ENCODE results near the gene CLHC1. TPM values are rescaled to one million over a fixed set of nuclear protein-coding genes. Genes with fewer than 3 reads are reported as not detected.
"Not testable (repeated sequence)": the region's sequence is repeated elsewhere in the genome, so short reads cannot be mapped to it uniquely, and the experiment has no call there.

Gene CLHC1
- total RNA-seq, 1 experiment from 2014 or later = 2.3 TPM

DNA sequence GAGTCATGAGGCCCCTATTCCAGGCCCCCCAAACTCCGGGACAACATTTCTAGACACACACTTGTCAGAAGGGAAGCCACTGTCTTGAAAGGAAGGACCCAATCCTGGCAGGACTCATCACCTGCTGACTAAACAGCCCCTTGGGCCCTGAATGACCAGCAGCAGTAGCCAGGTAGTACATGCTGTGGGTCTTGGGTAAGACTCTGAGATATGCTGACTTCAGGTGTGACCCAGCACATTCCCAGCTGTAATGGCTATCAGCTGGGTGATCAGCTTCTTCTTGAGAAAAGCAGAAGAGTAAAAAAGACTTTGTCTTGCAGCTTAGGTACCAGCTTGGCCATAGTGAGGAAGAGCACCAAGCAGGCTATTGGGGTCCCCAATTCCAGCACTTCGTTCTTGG lies 35.6 kb downstream of the CLHC1 start:
- DNase-seq = no peak
- Histone ChIP-seq H3K4me3 (no peak overlapping the region), H3K9me3 (peaks cover 7% of the 10 kb centered on the region), H3K36me3 (peaks cover 10% of the 10 kb centered on the region), H3K27me3 (no peaks in the 10 kb centered on the region)

DNA sequence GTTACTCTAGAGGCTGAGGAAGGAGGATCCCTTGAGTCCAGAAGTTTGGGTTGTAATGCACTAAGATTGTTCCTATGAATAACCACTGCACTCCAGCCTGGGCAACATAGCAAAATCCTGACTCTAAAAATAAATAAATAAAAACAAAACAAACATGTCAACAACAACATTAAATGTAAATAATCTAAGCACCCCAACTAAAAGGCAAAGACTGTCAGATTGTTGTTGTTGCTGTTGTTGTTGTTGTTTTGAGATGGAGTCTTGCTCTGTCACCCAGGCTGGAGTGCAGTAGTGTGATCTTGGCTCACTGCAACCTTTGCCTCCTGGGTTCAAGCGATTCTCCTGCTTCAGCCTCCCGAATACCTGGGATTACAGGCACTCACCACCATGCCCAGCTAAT lies 40.2 kb downstream of the CLHC1 start:
- DNase-seq, H3K9me3 ChIP-seq, H3K27me3 ChIP-seq, H3K4me3 ChIP-seq, H3K36me3 ChIP-seq: not testable (repeated sequence)

DNA sequence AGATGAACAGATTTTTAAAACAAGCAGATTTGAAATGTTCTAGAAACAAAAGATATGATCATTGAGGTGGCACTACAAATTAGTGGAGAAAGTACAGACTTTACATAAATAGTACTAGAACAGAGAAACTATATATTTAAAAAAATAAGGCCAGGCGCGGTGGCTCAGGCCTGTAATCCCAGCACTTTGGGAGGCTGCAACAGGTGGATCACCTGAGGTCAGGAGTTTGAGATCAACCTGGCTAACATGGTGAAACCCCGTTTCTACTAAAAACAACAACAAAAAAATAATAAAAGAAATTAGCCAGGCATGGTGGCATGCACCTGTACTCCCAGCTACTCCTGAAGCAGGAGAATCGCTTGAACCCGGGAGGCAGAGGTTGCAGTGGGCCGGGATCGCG lies 45.3 kb downstream of the CLHC1 start:
- not testable (repeated sequence) for H3K36me3 ChIP-seq, H3K4me3 ChIP-seq, H3K9me3 ChIP-seq, H3K27me3 ChIP-seq, DNase-seq

DNA sequence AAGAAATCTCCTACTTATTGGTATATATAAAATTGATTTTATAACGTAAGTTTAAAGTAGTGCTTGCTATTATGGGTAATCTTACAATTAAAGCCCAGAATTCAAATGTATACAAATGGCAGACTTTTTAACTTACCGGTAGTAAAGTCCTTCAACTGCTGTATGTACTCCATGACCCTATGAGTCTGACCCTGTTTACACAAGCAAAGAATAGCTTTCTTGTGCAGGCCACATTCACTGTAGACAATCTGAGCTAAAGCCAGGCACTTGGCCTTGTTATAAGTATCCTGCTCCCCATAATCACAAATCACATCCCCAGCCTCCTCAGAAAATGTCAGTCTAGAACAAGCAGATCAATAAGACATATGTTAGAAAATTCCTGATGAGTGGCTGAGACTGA lies 51.7 kb downstream of the CLHC1 start:
- H3K36me3 ChIP-seq = no peaks in the 10 kb centered on the region
- H3K9me3 ChIP-seq = no peaks in the 10 kb centered on the region
- no peak overlapping the region for H3K4me3 ChIP-seq
- DNase-seq = no peak
- H3K27me3 ChIP-seq = no peaks in the 10 kb centered on the region

DNA sequence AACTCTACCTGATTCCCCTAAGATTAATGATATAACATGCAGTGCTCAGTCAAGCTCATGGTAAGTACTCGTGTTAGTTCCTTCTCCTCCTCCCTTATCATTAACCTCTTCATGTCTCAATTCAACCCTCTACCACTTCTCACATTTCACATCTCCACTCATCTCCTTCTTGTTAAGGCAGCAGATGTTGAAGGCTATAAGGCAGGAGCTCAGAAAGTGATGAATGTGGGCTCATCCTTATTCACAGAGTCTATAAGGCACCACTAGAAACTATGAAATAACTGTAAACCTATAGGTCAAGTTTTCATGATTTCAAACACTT lies 56.0 kb downstream of the CLHC1 start:
- no peak for DNase-seq
- Histone ChIP-seq H3K4me3 (no peak overlapping the region), H3K9me3 (no peaks in the 10 kb centered on the region), H3K27me3 (no peaks in the 10 kb centered on the region), H3K36me3 (no peaks in the 10 kb centered on the region)

DNA sequence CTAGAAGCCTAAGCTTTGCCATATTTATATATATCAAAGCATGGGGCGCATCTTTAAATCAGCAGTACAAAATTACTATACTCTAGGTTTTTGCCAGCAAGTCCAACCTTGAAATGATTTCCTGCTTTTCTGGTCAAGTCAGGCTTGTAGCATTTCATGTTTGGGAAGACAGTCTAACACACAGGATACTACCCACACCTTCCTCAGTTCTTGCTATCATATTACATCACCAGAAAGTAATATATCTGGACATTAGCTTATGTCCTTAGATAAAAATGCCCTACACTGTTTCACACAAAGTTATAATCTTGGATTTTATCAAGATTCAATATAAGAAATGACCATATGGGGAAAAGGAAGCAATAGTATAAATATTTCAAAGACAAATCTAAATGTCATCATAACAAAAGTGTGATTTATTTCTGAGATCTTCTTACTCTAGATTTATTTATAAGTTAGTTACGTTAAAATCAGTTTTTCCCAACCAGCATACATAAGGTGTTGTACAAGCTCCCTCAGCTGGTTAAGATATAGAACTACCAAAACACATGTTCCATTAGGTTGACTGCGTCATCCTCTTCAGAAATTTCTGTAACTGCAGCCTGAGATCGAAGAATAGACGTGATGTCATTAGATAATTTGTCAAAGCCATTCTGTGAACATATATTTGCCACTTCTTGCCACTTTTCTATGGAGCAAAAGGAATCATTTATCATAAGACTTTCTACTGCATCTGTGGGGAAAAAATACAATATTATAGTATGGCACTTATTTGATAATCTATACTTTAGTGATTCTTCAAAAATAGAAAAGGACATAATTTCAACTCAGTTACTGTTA lies 56.6 kb downstream of the CLHC1 start:
- no peaks in the 10 kb centered on the region for H3K36me3 ChIP-seq
- no peak for DNase-seq
- no peaks in the 10 kb centered on the region for H3K9me3 ChIP-seq
- H3K27me3 ChIP-seq = no peaks in the 10 kb centered on the region
- no peak overlapping the region for H3K4me3 ChIP-seq

DNA sequence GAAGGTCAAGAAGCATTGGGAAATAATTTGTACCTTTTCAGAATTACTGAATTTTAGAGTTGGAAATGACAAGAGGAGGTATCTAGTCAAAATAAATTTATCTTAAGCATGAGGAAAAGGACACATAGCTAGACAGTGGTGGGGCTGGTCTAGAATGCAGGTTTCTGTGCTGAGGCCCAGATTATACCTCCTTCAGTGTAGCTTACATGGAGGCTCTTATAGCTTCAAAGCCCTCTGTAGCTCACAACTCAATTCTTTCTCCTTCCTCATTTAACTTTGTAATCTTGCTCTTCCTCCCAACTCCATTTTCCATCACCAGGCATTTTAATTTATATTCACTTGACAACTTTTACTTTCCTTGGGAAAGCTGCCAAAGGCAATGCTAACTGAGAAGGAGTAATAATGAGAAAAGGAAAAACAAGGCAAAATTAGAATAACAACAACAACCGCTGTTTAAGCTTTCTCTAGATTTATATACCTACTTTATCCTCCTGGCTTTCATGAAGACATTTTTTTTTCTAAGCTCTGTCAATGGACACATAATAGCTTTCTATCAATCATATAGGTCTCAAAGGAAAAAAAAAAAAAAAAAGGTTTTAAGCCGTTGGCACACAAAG lies 58.5 kb downstream of the CLHC1 start:
- Histone ChIP-seq H3K27me3 (no peaks in the 10 kb centered on the region), H3K9me3 (no peaks in the 10 kb centered on the region), H3K4me3 (no peak overlapping the region), H3K36me3 (no peaks in the 10 kb centered on the region)
- DNase-seq = no peak

DNA sequence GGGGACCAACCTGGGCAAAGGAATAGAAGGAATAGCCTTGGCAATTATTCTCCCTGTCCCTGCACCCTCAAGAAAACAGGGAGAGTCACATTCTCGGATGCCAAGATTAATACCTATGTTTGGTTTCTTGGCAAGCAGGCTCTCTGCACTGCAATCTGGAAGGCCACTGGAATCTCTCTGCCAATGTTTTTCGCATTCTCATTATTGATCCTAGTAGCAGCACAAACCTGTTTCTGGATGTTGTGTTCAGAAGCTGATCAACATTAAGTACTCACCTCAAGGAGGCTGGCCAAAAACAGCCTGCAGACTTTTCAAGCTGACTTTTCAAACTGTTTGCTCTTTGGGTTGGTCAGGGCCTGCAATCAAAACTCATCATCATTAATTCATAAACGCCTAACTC lies 62.2 kb downstream of the CLHC1 start:
- H3K9me3 ChIP-seq = no peaks in the 10 kb centered on the region
- H3K4me3 ChIP-seq = no peak overlapping the region
- DNase-seq = no peak
- no peaks in the 10 kb centered on the region for H3K36me3 ChIP-seq
- H3K27me3 ChIP-seq = no peaks in the 10 kb centered on the region

DNA sequence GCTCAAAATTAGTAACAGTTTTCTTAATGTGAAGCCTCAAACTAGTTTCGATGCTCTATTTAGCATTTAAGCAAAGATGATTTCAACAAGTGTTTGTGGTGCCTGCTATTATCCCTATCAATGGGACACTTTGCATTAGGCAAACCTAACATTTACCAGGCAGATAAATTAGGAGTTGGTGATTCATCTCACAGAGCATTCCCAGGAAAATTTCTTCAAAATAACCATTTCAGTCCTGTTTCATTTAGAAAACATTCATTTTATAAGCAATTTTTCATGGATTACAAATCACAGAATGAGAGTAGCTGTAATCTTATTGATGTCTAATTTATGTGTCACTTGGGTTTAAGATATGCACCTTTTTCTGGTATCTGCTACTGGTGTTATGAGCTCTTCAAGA lies 62.7 kb downstream of the CLHC1 start:
- no peak for DNase-seq
- Histone ChIP-seq H3K4me3 (no peak overlapping the region), H3K9me3 (no peaks in the 10 kb centered on the region), H3K27me3 (no peaks in the 10 kb centered on the region), H3K36me3 (no peaks in the 10 kb centered on the region)

DNA sequence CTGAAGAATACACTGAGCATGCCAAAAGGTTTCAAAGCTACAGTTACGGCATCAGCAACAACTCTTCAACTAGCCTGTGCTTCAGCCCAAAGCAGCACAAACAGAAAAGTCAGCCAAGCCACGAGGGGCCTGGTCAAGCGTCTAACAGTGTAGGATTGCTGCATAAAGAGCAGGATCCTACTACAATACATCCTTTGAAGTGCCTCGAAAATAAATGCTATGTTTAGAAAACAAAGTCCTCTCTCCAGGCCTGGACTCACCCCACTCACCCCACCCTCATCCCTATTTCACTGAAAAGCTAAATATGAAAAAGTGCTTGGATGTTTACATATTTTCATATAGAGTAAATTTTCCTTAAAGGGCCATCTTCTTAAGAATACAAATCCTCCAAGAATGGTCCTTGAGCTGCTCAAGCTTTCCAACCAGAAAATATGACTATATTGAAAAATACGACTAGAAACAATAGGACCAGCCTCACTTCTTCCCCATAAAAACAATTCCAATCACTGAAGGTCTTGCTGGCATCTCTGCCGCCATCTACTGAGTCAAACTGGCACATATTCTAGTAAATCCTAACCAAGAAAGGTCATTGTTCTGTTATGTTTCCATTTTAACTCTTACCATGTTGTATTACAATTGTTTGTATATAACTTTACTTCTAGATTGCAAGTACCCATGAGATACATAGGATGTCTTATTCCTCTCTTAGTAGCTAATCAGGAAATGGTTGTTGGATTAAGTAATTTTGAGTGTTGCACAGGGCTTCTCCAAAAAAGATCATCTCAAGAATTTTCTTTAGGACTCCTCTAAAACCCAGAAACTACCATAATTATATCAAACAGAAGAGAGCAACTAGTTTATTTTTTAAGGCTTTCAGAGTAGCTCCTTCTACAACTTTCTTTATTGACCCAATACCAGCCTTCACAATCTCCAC lies 63.6 kb downstream of the CLHC1 start:
- H3K9me3 ChIP-seq = no peaks in the 10 kb centered on the region
- no peak overlapping the region for H3K4me3 ChIP-seq
- DNase-seq = peak; percentile 52

DNA sequence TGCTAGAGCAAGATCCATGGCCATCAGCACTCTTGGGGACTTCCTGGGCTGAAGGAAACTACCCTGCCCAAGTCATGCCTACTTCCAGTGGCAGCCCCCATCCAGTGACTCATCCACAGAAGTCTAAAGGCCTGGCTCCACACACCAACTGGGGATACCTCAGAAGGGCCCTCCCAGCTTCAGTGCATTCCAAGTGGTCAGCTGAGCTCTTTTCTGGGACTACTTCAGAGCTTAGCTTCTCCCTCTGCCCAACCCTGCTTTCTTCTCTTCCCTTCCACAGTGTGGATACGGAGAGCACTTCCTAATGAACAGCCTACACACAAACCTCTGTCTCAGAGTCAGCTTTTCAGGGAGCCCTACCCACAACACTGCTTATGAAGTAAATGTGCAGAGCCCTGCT lies 66.5 kb downstream of the CLHC1 start:
- Histone ChIP-seq H3K36me3 (no peaks in the 10 kb centered on the region), H3K4me3 (no peak overlapping the region), H3K27me3 (no peaks in the 10 kb centered on the region), H3K9me3 (no peaks in the 10 kb centered on the region)
- DNase-seq = peak; percentile 81

More for the DNA sequence above, 63.6 kb downstream of the CLHC1 start:
- H3K27me3 ChIP-seq = no peaks in the 10 kb centered on the region
- no peaks in the 10 kb centered on the region for H3K36me3 ChIP-seq

DNA sequence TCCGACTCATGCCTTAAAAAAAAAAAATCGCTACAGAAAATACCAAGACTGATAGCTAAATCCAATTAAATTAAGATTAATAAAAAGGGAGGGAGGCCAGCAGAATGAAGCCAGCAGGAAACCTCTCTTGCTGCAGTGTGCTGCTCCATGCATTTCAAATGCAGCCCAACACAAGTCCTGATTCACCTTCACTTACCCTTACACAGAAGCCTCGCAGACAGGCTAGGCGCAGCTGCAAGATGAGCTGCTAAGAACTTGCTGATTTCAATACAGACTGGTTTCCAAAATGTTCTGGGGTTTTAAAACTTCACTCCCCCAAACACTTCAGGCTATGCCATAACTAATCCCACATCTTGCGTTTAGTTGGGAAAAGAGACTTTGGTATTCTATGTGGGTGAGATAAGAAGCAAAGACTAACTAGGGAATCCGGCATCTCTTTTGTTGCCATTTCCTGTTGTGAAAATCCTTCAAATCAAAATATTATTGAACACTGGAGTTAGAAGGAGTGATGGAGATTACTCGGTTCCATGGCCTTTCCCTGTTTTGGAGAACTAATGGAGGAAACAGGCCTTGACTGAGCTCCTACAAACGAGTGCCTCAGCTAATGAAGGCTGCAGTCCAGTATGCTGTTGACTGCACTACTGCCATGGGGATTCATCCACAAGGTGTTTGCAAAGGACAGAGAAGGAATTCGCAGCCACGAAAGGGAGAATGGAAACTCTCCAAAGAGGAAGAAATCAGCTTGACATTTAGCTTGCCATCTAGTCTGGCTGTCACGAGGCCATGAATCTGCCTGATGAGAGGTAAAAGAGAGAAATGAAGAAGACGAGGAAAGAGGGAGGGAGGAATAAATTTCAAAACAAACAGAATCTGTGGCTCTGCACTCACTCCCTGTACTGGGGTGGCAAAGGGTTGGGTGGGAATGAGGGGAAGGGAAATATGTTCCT lies 67.3 kb downstream of the CLHC1 start:
- Histone ChIP-seq H3K27me3 (no peaks in the 10 kb centered on the region), H3K4me3 (no peak overlapping the region), H3K36me3 (no peaks in the 10 kb centered on the region), H3K9me3 (no peaks in the 10 kb centered on the region)
- DNase-seq = no peak

DNA sequence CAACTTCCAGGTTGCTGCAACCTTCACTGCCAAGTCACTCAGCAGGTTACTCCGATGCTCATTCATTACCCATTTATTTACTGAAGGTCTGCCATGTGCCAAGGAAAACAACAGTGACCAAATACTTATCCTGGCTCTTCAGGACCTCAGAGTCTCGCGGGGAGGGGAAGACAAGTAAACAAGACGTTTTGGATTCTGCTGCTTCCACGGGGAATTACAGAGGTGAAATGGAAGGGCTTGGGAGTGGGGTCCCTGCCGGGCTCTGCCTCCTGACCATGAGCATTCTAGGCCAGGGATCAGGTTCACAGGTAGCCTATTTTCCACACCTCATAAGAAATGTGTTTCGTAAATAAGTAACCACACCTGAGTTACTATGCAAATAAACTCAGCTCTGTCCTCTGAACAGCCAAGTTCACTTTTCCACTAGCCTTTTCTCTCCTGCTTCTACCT lies 68.1 kb downstream of the CLHC1 start:
- no peak for DNase-seq
- no peak overlapping the region for H3K4me3 ChIP-seq
- no peaks in the 10 kb centered on the region for H3K9me3 ChIP-seq
- H3K36me3 ChIP-seq = no peaks in the 10 kb centered on the region
- no peaks in the 10 kb centered on the region for H3K27me3 ChIP-seq

DNA sequence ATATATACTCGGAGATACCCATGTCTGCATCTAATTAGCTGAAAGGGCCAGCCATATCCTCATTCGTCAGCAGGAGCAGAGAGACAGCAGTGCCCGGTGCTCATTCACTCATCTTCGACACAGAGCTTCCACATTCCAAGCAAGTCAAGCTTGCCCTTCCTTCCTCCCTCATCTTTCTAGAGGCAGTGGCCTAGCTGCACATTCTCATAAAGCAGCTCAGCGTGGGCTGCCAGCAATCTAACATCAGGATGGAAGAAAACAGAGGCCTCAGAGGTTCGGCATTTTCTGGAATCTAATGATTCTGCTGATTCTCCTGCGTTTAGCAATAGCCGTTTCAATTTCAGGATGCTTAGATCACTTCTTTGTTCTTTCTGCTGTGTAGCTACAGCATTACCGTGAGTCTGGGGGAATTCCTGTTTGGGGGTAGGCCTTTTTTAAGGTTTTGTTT lies 68.8 kb downstream of the CLHC1 start:
- DNase-seq = no peak
- H3K27me3 ChIP-seq = no peaks in the 10 kb centered on the region
- no peak overlapping the region for H3K4me3 ChIP-seq
- H3K36me3 ChIP-seq = no peaks in the 10 kb centered on the region
- H3K9me3 ChIP-seq = no peaks in the 10 kb centered on the region

DNA sequence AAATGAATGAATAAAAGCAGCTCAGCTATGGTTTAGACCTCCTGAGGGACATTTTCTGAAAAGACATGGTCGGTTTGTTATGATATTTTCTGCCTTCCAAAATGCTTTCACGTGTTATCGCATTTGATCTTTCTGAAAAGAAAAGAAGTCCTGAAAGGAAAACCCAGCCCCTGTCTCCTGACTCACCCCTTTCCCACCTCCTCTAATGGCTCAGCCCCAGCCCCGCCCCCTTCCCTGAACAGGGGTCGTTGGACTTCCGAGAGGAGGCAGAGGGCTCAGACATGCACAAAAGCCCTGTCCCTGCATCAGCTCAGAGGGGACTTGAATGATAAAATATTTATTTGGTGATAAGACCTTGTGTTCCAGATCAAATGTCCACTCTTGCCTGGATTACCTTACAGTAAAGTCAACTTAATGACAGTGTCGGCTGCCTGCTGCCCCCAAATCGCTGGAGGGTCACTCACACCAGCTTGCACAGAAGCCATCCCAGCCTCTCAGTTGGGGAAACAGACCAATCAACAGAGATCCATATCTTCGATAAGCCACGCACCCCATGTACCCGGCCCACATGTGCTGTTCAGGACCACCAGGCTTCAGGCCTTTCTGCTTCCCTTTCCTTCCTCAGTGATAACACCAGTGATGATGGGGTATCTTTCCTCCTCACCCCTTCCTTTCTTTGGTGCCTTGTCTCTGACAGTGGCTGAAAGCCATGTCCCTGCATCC lies 69.6 kb downstream of the CLHC1 start:
- Histone ChIP-seq H3K27me3 (no peaks in the 10 kb centered on the region), H3K9me3 (no peaks in the 10 kb centered on the region), H3K36me3 (no peaks in the 10 kb centered on the region), H3K4me3 (no peak overlapping the region)
- no peak for DNase-seq

Data from MG63 (cell line).